ENCODE measurements around the gene AKAIN1. TPM values are rescaled to one million over a fixed set of nuclear protein-coding genes. Genes with fewer than 3 reads are reported as not detected.

Gene AKAIN1
- total RNA-seq, 2 donors from 2014 or later = 3.1 TPM; not detected in 1

DNA sequence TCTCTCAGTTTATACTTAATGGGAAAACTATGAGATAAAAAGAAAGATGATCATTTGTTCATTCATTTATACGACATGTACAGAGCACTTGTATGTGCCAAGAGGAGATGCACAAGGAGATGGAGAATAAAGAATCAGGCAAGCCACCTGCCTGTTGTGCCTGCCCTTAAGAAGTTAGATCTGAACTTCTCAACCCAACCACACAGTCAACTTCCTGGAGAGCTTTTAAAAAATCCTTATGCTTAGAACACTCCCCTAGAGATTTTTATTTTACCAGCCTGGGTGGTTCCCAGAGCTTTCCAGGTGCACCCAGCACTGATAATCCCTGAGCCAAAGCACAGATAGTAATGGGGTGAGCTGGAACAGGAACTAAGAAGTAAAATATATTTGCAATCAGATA is 18.5 kb downstream of the AKAIN1 start:
- DNase-seq = no peak
- 78 to 89% methylated on average over 1 of the region's 1 CpG for WGBS, 2 donors
- intact Hi-C loops (cut with DNase I) = no loop called here
- H3K4me3 ChIP-seq = no peak overlapping the region
- H3K27me3 ChIP-seq = no peaks in the 10 kb centered on the region
- no peaks in the 10 kb centered on the region for H3K36me3 ChIP-seq (replicated peaks in 1 of 2; ENCODE audit: insufficient read depth in 1 of 2, low read depth in 2 of 2)
- no peak overlapping the region for H3K27ac ChIP-seq
- ATAC-seq = no peak
- no peaks in the 10 kb centered on the region for H3K9me3 ChIP-seq
- no peaks in the 10 kb centered on the region for H3K4me1 ChIP-seq
- no peak for TF ChIP-seq POLR2A (IDR thresholded peaks at IDR 0.05)
- TF ChIP-seq, protein P1, sequence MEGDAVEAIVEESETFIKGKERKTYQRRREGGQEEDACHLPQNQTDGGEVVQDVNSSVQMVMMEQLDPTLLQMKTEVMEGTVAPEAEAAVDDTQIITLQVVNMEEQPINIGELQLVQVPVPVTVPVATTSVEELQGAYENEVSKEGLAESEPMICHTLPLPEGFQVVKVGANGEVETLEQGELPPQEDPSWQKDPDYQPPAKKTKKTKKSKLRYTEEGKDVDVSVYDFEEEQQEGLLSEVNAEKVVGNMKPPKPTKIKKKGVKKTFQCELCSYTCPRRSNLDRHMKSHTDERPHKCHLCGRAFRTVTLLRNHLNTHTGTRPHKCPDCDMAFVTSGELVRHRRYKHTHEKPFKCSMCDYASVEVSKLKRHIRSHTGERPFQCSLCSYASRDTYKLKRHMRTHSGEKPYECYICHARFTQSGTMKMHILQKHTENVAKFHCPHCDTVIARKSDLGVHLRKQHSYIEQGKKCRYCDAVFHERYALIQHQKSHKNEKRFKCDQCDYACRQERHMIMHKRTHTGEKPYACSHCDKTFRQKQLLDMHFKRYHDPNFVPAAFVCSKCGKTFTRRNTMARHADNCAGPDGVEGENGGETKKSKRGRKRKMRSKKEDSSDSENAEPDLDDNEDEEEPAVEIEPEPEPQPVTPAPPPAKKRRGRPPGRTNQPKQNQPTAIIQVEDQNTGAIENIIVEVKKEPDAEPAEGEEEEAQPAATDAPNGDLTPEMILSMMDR (IDR thresholded peaks at IDR 0.05) = no peak

DNA sequence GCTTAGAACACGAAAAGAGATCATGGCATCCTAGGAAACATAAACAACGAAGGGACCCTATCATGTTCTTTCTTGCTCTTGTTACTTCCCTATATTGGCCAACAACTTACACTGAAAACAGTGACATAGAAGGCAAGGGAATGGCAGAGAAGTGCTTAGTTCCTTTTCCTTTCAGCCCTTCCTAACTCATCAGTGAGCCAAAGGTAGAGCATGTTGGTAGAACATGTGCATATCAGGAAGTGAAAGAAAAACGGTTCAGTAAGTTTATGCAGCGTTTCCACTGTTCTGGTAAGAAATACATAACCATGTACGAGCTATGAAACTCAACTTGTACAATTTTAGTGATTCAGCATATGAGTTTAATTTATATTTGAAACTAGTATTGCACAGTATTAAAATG is 21.7 kb downstream of the AKAIN1 start:
- DNase-seq = no peak
- H3K36me3 ChIP-seq (replicated peaks in 1 of 2; ENCODE audit: insufficient read depth in 1 of 2, low read depth in 2 of 2) = no peaks in the 10 kb centered on the region
- intact Hi-C loops (cut with DNase I) = no loop called here
- H3K4me1 ChIP-seq = no peaks in the 10 kb centered on the region
- TF ChIP-seq, protein P1 (IDR thresholded peaks at IDR 0.05) = no peak
- no peak for TF ChIP-seq POLR2A (IDR thresholded peaks at IDR 0.05)
- no peak overlapping the region for H3K27ac ChIP-seq
- no peaks in the 10 kb centered on the region for H3K27me3 ChIP-seq
- H3K9me3 ChIP-seq = no peaks in the 10 kb centered on the region
- 45 to 67% methylated on average over 5 of the region's 5 CpGs for WGBS, 2 donors
- no peak for ATAC-seq
- no peak overlapping the region for H3K4me3 ChIP-seq

DNA sequence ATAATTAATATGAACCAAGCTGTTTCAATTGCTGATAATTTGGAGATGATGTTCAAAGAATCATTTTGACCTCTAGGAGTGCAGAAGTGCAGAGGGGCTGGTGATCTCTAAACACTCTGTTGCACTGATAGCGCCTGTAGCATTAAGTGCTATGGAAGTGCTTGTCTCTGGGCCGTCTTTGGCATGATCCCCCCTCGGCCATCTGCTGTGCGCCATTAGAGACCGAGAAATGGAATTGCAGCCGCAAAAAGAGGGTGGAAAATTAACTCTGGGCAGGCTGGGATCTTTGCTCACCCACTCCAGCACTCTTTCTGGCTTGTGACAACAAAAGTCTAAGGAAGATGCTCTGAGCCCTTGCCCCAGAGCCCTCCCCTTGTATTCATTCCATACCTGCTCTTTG is 23.4 kb downstream of the AKAIN1 start:
- H3K4me3 ChIP-seq = no peak overlapping the region
- no peak overlapping the region for H3K27ac ChIP-seq
- no peak for TF ChIP-seq POLR2A (IDR thresholded peaks at IDR 0.05)
- TF ChIP-seq, protein P1 (IDR thresholded peaks at IDR 0.05) = no peak
- H3K36me3 ChIP-seq (replicated peaks in 1 of 2; ENCODE audit: insufficient read depth in 1 of 2, low read depth in 2 of 2) = no peaks in the 10 kb centered on the region
- DNase-seq = no peak
- H3K4me1 ChIP-seq = no peaks in the 10 kb centered on the region
- ATAC-seq = no peak
- no peaks in the 10 kb centered on the region for H3K27me3 ChIP-seq
- 70 to 77% methylated on average over 6 of the region's 6 CpGs for WGBS, 2 donors
- no peaks in the 10 kb centered on the region for H3K9me3 ChIP-seq
- intact Hi-C loops (cut with DNase I) = no loop called here

DNA sequence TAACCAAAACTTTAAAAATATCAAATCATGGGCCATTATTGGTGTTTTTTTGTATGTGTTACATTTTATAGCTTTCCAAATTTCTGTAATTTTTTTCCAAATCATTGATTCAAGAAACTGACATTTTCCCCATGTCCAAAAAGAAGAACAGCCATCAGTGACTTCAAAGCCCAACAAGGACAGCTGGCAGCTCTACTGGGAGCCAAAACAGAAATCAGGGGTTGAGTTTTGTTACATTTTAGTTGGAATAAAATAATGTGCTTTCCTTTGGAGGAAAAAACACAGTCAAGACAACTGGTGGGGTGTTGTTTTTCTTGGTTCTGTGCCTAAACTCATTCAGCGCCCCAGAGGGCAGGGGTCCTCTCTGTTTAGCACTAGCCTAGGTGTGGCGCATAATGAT is 23.8 kb downstream of the AKAIN1 start:
- no peak for TF ChIP-seq POLR2A (IDR thresholded peaks at IDR 0.05)
- TF ChIP-seq, protein P1 (IDR thresholded peaks at IDR 0.05) = no peak
- H3K9me3 ChIP-seq = no peaks in the 10 kb centered on the region
- no peaks in the 10 kb centered on the region for H3K27me3 ChIP-seq
- no peak overlapping the region for H3K27ac ChIP-seq
- H3K36me3 ChIP-seq (replicated peaks in 1 of 2; ENCODE audit: insufficient read depth in 1 of 2, low read depth in 2 of 2) = no peaks in the 10 kb centered on the region
- no peak for ATAC-seq
- no peak overlapping the region for H3K4me3 ChIP-seq
- intact Hi-C loops (cut with DNase I) = no loop called here
- H3K4me1 ChIP-seq = no peaks in the 10 kb centered on the region
- no peak for DNase-seq
- WGBS, 2 donors = 79 to 80% methylated on average over 2 of the region's 2 CpGs

DNA sequence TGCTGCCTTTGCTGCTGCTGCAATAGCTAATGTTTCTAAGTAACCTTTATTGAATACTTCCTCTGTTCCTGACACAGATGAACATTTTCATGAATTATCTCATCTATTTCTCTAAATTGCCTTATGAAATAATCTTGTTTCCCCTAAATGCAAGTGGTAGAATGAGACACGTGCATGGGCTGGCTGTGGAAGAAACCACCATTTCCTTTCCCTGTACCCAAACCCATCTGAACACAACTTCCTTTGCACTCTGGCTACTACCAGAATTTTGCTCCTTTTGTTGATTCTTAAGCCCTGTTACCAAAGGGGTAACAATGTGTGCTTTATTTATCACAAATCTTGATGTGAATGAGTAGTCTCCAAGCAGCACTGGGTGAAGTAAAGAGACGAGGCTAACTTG is 29.2 kb downstream of the AKAIN1 start:
- no peak for TF ChIP-seq POLR2A (IDR thresholded peaks at IDR 0.05)
- TF ChIP-seq, protein P1 (IDR thresholded peaks at IDR 0.05) = no peak
- Histone ChIP-seq H3K4me1 (no peaks in the 10 kb centered on the region), H3K27ac (no peak overlapping the region), H3K36me3 (replicated peaks in 1 of 2; ENCODE audit: insufficient read depth in 1 of 2, low read depth in 2 of 2) (no peaks in the 10 kb centered on the region), H3K27me3 (no peaks in the 10 kb centered on the region), H3K4me3 (no peak overlapping the region), H3K9me3 (no peaks in the 10 kb centered on the region)
- intact Hi-C loops (cut with DNase I) = no loop called here
- DNase-seq (no peak), ATAC-seq (no peak)
- WGBS, 2 donors = 18 to 36% methylated on average over 2 of the region's 2 CpGs

Data from body of pancreas (tissue), 4 donors.